Adrenal gland (tissue), 12 donors: Measurements from ENCODE around the gene VSIR. TPM values are rescaled to one million over a fixed set of nuclear protein-coding genes. Genes with fewer than 3 reads are reported as not detected.

Experiments
- DNase-seq, 7 donors: peaks; one replicate each; pipeline ENCODE4 v3.0.0-alpha.2; 2019 to 2020
- H3K27ac ChIP-seq, 5 donors: fragments of 200-600 bp; sonication (generic) in 4 of 5; 1 replicate in 3 of 5; 2 replicates in 2 of 5; pipeline versions ENCODE4 v1.5.1 to v1.8.0; 2016 to 2020; ENCODE audit warnings: mild to moderate bottlenecking in 1 of 5
- H3K27me3 ChIP-seq: fragments of 200-600 bp; 2 replicates; pipeline ENCODE4 v1.8.0; 2021
- H3K36me3 ChIP-seq, 2 donors: fragments of 200-600 bp; replicated peaks in 1 of 2; 1 replicate in 1 of 2; 2 replicates in 1 of 2; pipeline versions ENCODE4 v1.5.1 to v1.8.0; 2018 to 2022
- H3K4me1 ChIP-seq, 2 donors: fragments of 200-600 bp; replicated peaks in 1 of 2; 1 replicate in 1 of 2; 2 replicates in 1 of 2; pipeline versions ENCODE4 v1.5.1 to v1.8.0; 2018 to 2021
- H3K4me3 ChIP-seq, 4 donors: fragments of 200-600 bp; sonication (generic) in 3 of 4; one replicate each; pipeline ENCODE4 v1.5.1; 2016 to 2018
- H3K9me3 ChIP-seq, 3 donors: fragments of 200-600 bp; sonication (generic) in 1 of 3; replicated peaks in 1 of 3; 1 replicate in 2 of 3; 2 replicates in 1 of 3; pipeline versions ENCODE4 v1.5.1 to v1.8.0; 2016 to 2021
- CTCF ChIP-seq, 6 experiments: fragments of 450-650 bp in 4 of 6; fragments of 200-600 bp in 2 of 6; sonication (generic) in 1 of 6; IDR thresholded peaks; 1 replicate in 5 of 6; 2 replicates in 1 of 6; pipeline versions ENCODE4 v1.5.1 to v1.8.0; 2016 to 2021; ENCODE audit warnings: antibody characterized with exemption in 6 of 6, mild to moderate bottlenecking in 2 of 6, moderate library complexity in 1 of 6
- POLR2A ChIP-seq, 2 donors: fragments of 450-650 bp; IDR thresholded peaks; one replicate each; pipeline ENCODE4 v1.6.1; 2017; ENCODE audit warnings: antibody characterized with exemption in 2 of 2, mild to moderate bottlenecking in 2 of 2, moderate library complexity in 1 of 2
- WGBS, 4 donors: extraction: QIAGEN DNeasy Blood & Tissue Kit in 2 of 4; methylation state at CpG; one replicate each; pipeline versions ENCODE4 v1.1.5 to v1.1.7; 2013 to 2017; 5-methylcytosine and 5-hydroxymethylcytosine counted together
- intact Hi-C, 2 donors: fragments of 100-400 bp; cut with DNase I; formaldehyde crosslinking; loops; one replicate each; pipeline versions ENCODE4 v1.14.1 to v1.15.0; 2022 to 2023
- polyA plus RNA-seq, 3 donors: library from polyadenylated mRNA; stranded (reverse); fragments of 200-250 nt in 2 of 3; fragments of 350-450 nt in 1 of 3; fragmentation: Illumina TruSeq in 1 of 3; extraction: RNeasy Lipid Tissue Mini Kit (QIAGEN cat#74804) in 1 of 3; gene quantifications; one replicate each; pipeline ENCODE4 v1.2.3, GENCODE V29; 2013 to 2014
- total RNA-seq, 9 donors: library from RNA; depleted of rRNA in 4 of 9; stranded (reverse); fragments of >200 nt in 4 of 9; fragments of 120-200 nt in 1 of 9; fragmentation: NEBNext Ultra II Directional in 1 of 9; extraction: Animal tissue kit (Norgen Biotek cat#: 25700) in 1 of 9; gene quantifications; one replicate each; pipeline versions ENCODE4 v1.1.0 to v1.2.4, GENCODE V29; 2013 to 2023
- donor health status: healthy with polysubstance abuse.
- donor health status: Bipolar disorder and iron deficiency.
- donor health status: DM: yes; HTN: yes; CAD: no.
- donor health status: DM: no; HTN: no; CAD: no.
- donor health status: DM: no; HTN: no; CAD: no.
- donor health status: DM: yes; HTN: yes; CAD: no.

VSIR gene
- total and polyA plus RNA-seq, 12 donors: 8.0 to 71.7 (median 35.4) TPM

GRCh38 chr10:71802715-71803488, 29.6 kb upstream of the VSIR start:
- intact Hi-C loops: loop anchor here in 1 of 2 donors (10.0 kb wide), 1 partner anchor 478 kb away; no protein-coding TSS in a partner anchor
- TF ChIP-seq CTCF (IDR thresholded peaks at IDR 0.05) (no peak), POLR2A (IDR thresholded peaks at IDR 0.05) (no peak)
- no peak overlapping the region for H3K27ac ChIP-seq
- H3K4me1 ChIP-seq: peaks cover 0 to 5% of the 10 kb centered on the region in 2 donors
- H3K4me3 ChIP-seq: no peak overlapping the region
- H3K36me3 ChIP-seq: no peaks in the 10 kb centered on the region
- DNase-seq: no peak
- 85 to 94% (median 90%) methylated on average over 12 to 18 of the region's 18 CpGs for WGBS, 4 donors
- H3K9me3 ChIP-seq: no peaks in the 10 kb centered on the region
- no peaks in the 10 kb centered on the region for H3K27me3 ChIP-seq

GRCh38 chr10:71802235-71802634, 28.9 kb upstream of the VSIR start:
- 85 to 98% (median 90%) methylated on average over 6 of the region's 6 CpGs for WGBS, 4 donors
- intact Hi-C loops: loop anchor here in 1 of 2 donors (10.0 kb wide), 1 partner anchor 477 kb away; no protein-coding TSS in a partner anchor
- DNase-seq: no peak
- H3K27ac ChIP-seq: no peak overlapping the region
- no peak overlapping the region for H3K4me3 ChIP-seq
- H3K9me3 ChIP-seq: no peaks in the 10 kb centered on the region
- TF ChIP-seq CTCF (IDR thresholded peaks at IDR 0.05) (no peak), POLR2A (IDR thresholded peaks at IDR 0.05) (no peak)
- H3K27me3 ChIP-seq: no peaks in the 10 kb centered on the region
- no peaks in the 10 kb centered on the region for H3K36me3 ChIP-seq
- H3K4me1 ChIP-seq: peaks cover 0 to 5% of the 10 kb centered on the region in 2 donors

GRCh38 chr10:71801361-71801760, 28.0 kb upstream of the VSIR start:
- Histone ChIP-seq H3K27me3 (no peaks in the 10 kb centered on the region), H3K36me3 (no peaks in the 10 kb centered on the region), H3K9me3 (no peaks in the 10 kb centered on the region), H3K4me1 (peaks cover 0 to 5% of the 10 kb centered on the region in 2 donors), H3K4me3 (no peak overlapping the region), H3K27ac (no peak overlapping the region)
- DNase-seq: no peak
- TF ChIP-seq CTCF (IDR thresholded peaks at IDR 0.05): no peak
- no peak for TF ChIP-seq POLR2A (IDR thresholded peaks at IDR 0.05)
- WGBS, 4 donors: 82 to 91% (median 88%) methylated on average over 9 of the region's 9 CpGs
- intact Hi-C loops: loop anchor here in 1 of 2 donors (10.0 kb wide), 1 partner anchor 477 kb away; no protein-coding TSS in a partner anchor

GRCh38 chr10:71799608-71800453, 26.5 kb upstream of the VSIR start:
- no peaks in the 10 kb centered on the region for H3K4me1 ChIP-seq
- no peak for TF ChIP-seq POLR2A (IDR thresholded peaks at IDR 0.05)
- no peak for TF ChIP-seq CTCF (IDR thresholded peaks at IDR 0.05)
- no peak overlapping the region for H3K27ac ChIP-seq
- DNase-seq: no peak
- no peaks in the 10 kb centered on the region for H3K9me3 ChIP-seq
- H3K27me3 ChIP-seq: no peaks in the 10 kb centered on the region
- intact Hi-C loops: loop anchor here (5.0 to 10.0 kb wide), 2 partner anchors 78 to 475 kb away; no protein-coding TSS in a partner anchor
- no peak overlapping the region for H3K4me3 ChIP-seq
- 77 to 85% (median 78%) methylated on average over 3 of the region's 3 CpGs for WGBS, 4 donors
- no peaks in the 10 kb centered on the region for H3K36me3 ChIP-seq
